Esophagus squamous epithelium (tissue), 4 donors: ENCODE measurements around the gene SRD5A2.

Experiments
- CTCF ChIP-seq, 6 experiments: fragments of 450-650 bp in 4 of 6; fragments of 200-600 bp in 2 of 6; sonication (generic) in 2 of 6; IDR thresholded peaks; one replicate each; pipeline ENCODE4 v1.5.1; 2016 to 2019; ENCODE audit warnings: antibody characterized with exemption in 6 of 6, mild to moderate bottlenecking in 4 of 6, moderate library complexity in 4 of 6
- POLR2A ChIP-seq, 4 donors: fragments of 450-650 bp; IDR thresholded peaks; one replicate each; pipeline ENCODE4 v1.6.1; 2017; ENCODE audit warnings: antibody characterized with exemption in 4 of 4, mild to moderate bottlenecking in 4 of 4, moderate library complexity in 3 of 4

GRCh38 chr2:31535768-31536167 lies 45.0 kb downstream of the SRD5A2 start:
- TF ChIP-seq CTCF (IDR thresholded peaks at IDR 0.05), result no peak
- TF ChIP-seq POLR2A (IDR thresholded peaks at IDR 0.05), result no peak
